Thyroid gland (tissue), 4 donors: ENCODE measurements around the gene CFAP46.

Experiments used
- CTCF ChIP-seq, 6 experiments: fragments of 200-600 bp in 3 of 6; fragments of 450-650 bp in 3 of 6; sonication (generic) in 3 of 6; IDR thresholded peaks; one replicate each; pipeline ENCODE4 v1.5.1; 2016 to 2019; ENCODE audit warnings: antibody characterized with exemption in 6 of 6, mild to moderate bottlenecking in 2 of 6, inconsistent platforms in 1 of 6, moderate library complexity in 1 of 6
- POLR2A ChIP-seq, 2 donors: fragments of 450-650 bp; IDR thresholded peaks; one replicate each; pipeline ENCODE4 v1.6.1; 2017; ENCODE audit warnings: antibody characterized with exemption in 2 of 2, mild to moderate bottlenecking in 2 of 2, moderate library complexity in 1 of 2

- no peak for TF ChIP-seq CTCF (IDR thresholded peaks at IDR 0.05)
- no peak for TF ChIP-seq POLR2A (IDR thresholded peaks at IDR 0.05)
Observed at GRCh38 chr10:132865851-132866600, 76.3 kb downstream of the CFAP46 start.
